GM12878 (cell line): ENCODE results near the gene UNC5CL. TPM values are rescaled to one million over a fixed set of nuclear protein-coding genes. Genes with fewer than 3 reads are reported as not detected.

Source experiments
- ATAC-seq: fragments of 200-7000 bp; cut with Tn5 transposase; 3 replicates; pipeline ENCODE4 v1.9.1; 2020; ENCODE audit warnings: mild to moderate bottlenecking, moderate library complexity
- BruUV-seq: library from RNA; stranded (reverse); fragments of 400-500 nt; replicated peaks from 2 replicates; lab custom pipeline; 2021; lab: Mats Ljungman, UMichigan
- CTCF ChIA-PET: fragments of 300-600 bp; sonication (Branson Sonifier 250); formaldehyde crosslinking; extraction: SDS; loops from one replicate; lab custom pipeline; 2021; ENCODE audit warnings: inconsistent platforms; lab: Yijun Ruan, JAX
- POLR2A ChIA-PET: fragments of 350-600 bp; formaldehyde crosslinking; extraction: SDS; loops from one replicate; lab custom pipeline; 2021; ENCODE audit warnings: inconsistent platforms; lab: Charles Lee
- RAD21 ChIA-PET: fragments of 300-600 bp; sonication (Branson Sonifier 250); formaldehyde crosslinking; loops from one replicate; lab custom pipeline; 2023; ENCODE audit warnings: antibody characterized with exemption; ENCODE audit not compliant: unreplicated experiment; lab: Charles Lee
- SMC1A ChIA-PET: fragments of 300-600 bp; sonication (Branson Sonifier 250); formaldehyde crosslinking; loops from one replicate; lab custom pipeline; 2023; ENCODE audit not compliant: unreplicated experiment, uncharacterized antibody; lab: Charles Lee
- DNase-seq: peaks from one replicate; pipeline ENCODE4 v3.0.0-alpha.2; 2011; ENCODE audit warnings: low read depth, low spot score
- FAIRE-seq: peaks from 3 replicates; lab custom pipeline; 2011; peaks lifted over from hg19 to GRCh38; lab: Jason Lieb, UNC
- H2AFZ ChIP-seq: 2 replicates; pipeline ENCODE4 v1.6.0; 2011; ENCODE audit warnings: low read depth, low read length, control low read depth; ENCODE audit not compliant: control insufficient read depth
- H3K27ac ChIP-seq: 2 replicates; pipeline ENCODE4 v1.5.1; 2011; ENCODE audit warnings: control low read depth; ENCODE audit not compliant: control insufficient read depth, insufficient read depth
- H3K27me3 ChIP-seq, 2 experiments: replicated peaks in 1 of 2; 2 replicates each; pipeline versions ENCODE4 v1.6.0 to v1.6.1; 2011; ENCODE audit warnings: low read length in 1 of 2; ENCODE audit not compliant: control insufficient read depth in 2 of 2, insufficient read depth in 2 of 2
- H3K36me3 ChIP-seq, 2 experiments: 2 replicates each; pipeline ENCODE4 v1.5.1; 2011; ENCODE audit warnings: low read length in 1 of 2; ENCODE audit not compliant: control insufficient read depth in 2 of 2, insufficient read depth in 2 of 2
- H3K4me1 ChIP-seq: 2 replicates; pipeline ENCODE4 v1.6.1; 2011; ENCODE audit warnings: mild to moderate bottlenecking, low read length, moderate library complexity, mixed read lengths; ENCODE audit not compliant: control insufficient read depth, insufficient read depth
- H3K4me2 ChIP-seq: 2 replicates; pipeline ENCODE4 v1.6.0; 2011; ENCODE audit warnings: control low read depth; ENCODE audit not compliant: control insufficient read depth, insufficient read depth
- H3K4me3 ChIP-seq: fragments of 200-600 bp; sonication (generic); 2 replicates; pipeline ENCODE4 v1.5.1; 2016
- H3K79me2 ChIP-seq: 2 replicates; pipeline ENCODE4 v1.6.0; 2011; ENCODE audit warnings: low read length; ENCODE audit not compliant: control insufficient read depth, insufficient read depth
- H3K9ac ChIP-seq: 2 replicates; pipeline ENCODE4 v1.8.0; 2011; ENCODE audit warnings: low read length, control low read depth, mixed read lengths; ENCODE audit not compliant: control insufficient read depth, insufficient read depth
- H3K9me3 ChIP-seq: replicated peaks from 3 replicates; pipeline ENCODE4 v1.5.1; 2011; ENCODE audit warnings: mild to moderate bottlenecking, low read length; ENCODE audit not compliant: control insufficient read depth, insufficient read depth
- H4K20me1 ChIP-seq: 2 replicates; pipeline ENCODE4 v1.6.0; 2011; ENCODE audit not compliant: control insufficient read depth, insufficient read depth
- CBFB ChIP-seq: IDR thresholded peaks from 2 replicates; pipeline ENCODE4 v1.6.1; 2016; ENCODE audit warnings: antibody characterized with exemption, low read depth
- CBX5 ChIP-seq: sonication (generic); IDR thresholded peaks from 2 replicates; pipeline ENCODE4 v1.6.1; 2016; ENCODE audit warnings: low read depth, moderate library complexity, mild to moderate bottlenecking, inconsistent platforms
- CEBPB ChIP-seq, 2 experiments: fragments of 150-350 bp in 1 of 2; IDR thresholded peaks; 2 replicates each; pipeline ENCODE4 v1.6.1; 2012 to 2014; ENCODE audit warnings: low read depth in 2 of 2, low read length in 2 of 2, borderline replicate concordance in 1 of 2, inconsistent platforms in 1 of 2
- CEBPZ ChIP-seq: fragments of 150-350 bp; IDR thresholded peaks from 2 replicates; pipeline ENCODE4 v1.6.1; 2016; ENCODE audit warnings: low read depth, low read length
- ELK1 ChIP-seq: IDR thresholded peaks from 2 replicates; pipeline ENCODE4 v1.6.1; 2012; ENCODE audit warnings: low read depth, low read length, improper control_type of control experiment
- ESRRA ChIP-seq: IDR thresholded peaks from 2 replicates; pipeline ENCODE4 v1.6.1; 2012; ENCODE audit warnings: mild to moderate bottlenecking, low read length, improper control_type of control experiment
- ETV6 ChIP-seq, 2 experiments: fragments of 450-650 bp in 1 of 2; IDR thresholded peaks in 1 of 2; conservative IDR thresholded peaks in 1 of 2; 2 replicates each; pipeline ENCODE4 v1.6.1; 2014; ENCODE audit warnings: antibody characterized with exemption in 1 of 2, borderline replicate concordance in 1 of 2, low read depth in 1 of 2, mild to moderate bottlenecking in 1 of 2, moderate library complexity in 1 of 2
- FOXK2 ChIP-seq: fragments of 450-650 bp; IDR thresholded peaks from 2 replicates; pipeline ENCODE4 v1.6.1; 2017; ENCODE audit warnings: mild to moderate bottlenecking, moderate library complexity
- HSF1 ChIP-seq: fragments of 150-350 bp; IDR thresholded peaks from 2 replicates; pipeline ENCODE4 v1.6.1; 2014; ENCODE audit warnings: mild to moderate bottlenecking, low read depth, low read length
- IKZF1 ChIP-seq: fragments of 450-650 bp; conservative IDR thresholded peaks from 2 replicates; pipeline ENCODE4 v1.6.1; 2017; ENCODE audit warnings: antibody characterized with exemption, mild to moderate bottlenecking
- KLF5 ChIP-seq: fragments of 450-650 bp; IDR thresholded peaks from 2 replicates; pipeline ENCODE4 v1.6.1; 2014; ENCODE audit warnings: mild to moderate bottlenecking; ENCODE audit not compliant: partially characterized antibody
- MAX ChIP-seq: IDR thresholded peaks from 2 replicates; pipeline ENCODE4 v1.6.1; 2012; ENCODE audit warnings: low read depth, low read length, improper control_type of control experiment
- NBN ChIP-seq: fragments of 450-650 bp; IDR thresholded peaks from 2 replicates; pipeline ENCODE4 v1.6.1; 2016
- RBBP5 ChIP-seq: fragments of 200-600 bp; sonication (generic); conservative IDR thresholded peaks from 2 replicates; pipeline ENCODE4 v1.6.1; 2016
- SMC3 ChIP-seq: IDR thresholded peaks from 2 replicates; pipeline ENCODE4 v1.6.1; 2011; ENCODE audit warnings: low read length, improper control_type of control experiment, borderline replicate concordance
- SP1 ChIP-seq: IDR thresholded peaks from one replicate; pipeline ENCODE4 v1.6.1; 2011; ENCODE audit warnings: low read depth, low read length
- STAT1 ChIP-seq: fragments of 450-650 bp; conservative IDR thresholded peaks from 2 replicates; pipeline ENCODE4 v1.6.1; 2014; ENCODE audit warnings: antibody characterized with exemption, mild to moderate bottlenecking
- TCF3 ChIP-seq: IDR thresholded peaks from 2 replicates; pipeline ENCODE4 v1.6.1; 2012; ENCODE audit warnings: low read depth, mild to moderate bottlenecking, low read length, borderline replicate concordance; ENCODE audit not compliant: insufficient read depth
- WRNIP1 ChIP-seq: IDR thresholded peaks from 2 replicates; pipeline ENCODE4 v1.6.1; 2011; ENCODE audit warnings: low read depth, low read length, improper control_type of control experiment, borderline replicate concordance
- YY1 ChIP-seq: IDR thresholded peaks from 2 replicates; pipeline ENCODE4 v1.6.1; 2011; ENCODE audit warnings: low read depth, mild to moderate bottlenecking, low read length
- WGBS: methylation state at CpG from one replicate; pipeline ENCODE4 v1.1.6; 2016; ENCODE audit warnings: low lambda C conversion rate; ENCODE audit not compliant: insufficient replicate concordance, insufficient coverage; ENCODE audit errors: missing lambda C conversion rate; 5-methylcytosine and 5-hydroxymethylcytosine counted together
- in situ Hi-C: fragments of 300-500 bp; cut with MboI; formaldehyde crosslinking; loops from 9 replicates; pipeline ENCODE4 v1.14.3; 2018; ENCODE audit warnings: mixed read lengths
- intact Hi-C: fragments of 100-400 bp; cut with micrococcal nuclease; formaldehyde crosslinking; loops from one replicate; pipeline ENCODE4 v1.14.2; 2022; ENCODE audit not compliant: unreplicated experiment
- polyA plus RNA-seq, 11 experiments: library from polyadenylated mRNA; depleted of rRNA in 4 of 11; unstranded in 6 of 11; stranded (reverse) in 5 of 11; fragments of >200 nt; fragmentation: Nextera tagmentation in 4 of 11; fragmentation: Illumina TruSeq in 1 of 11; extraction: Ambion mirVana in 4 of 11; extraction: Trizol in 1 of 11; gene quantifications; 1 replicate in 1 of 11; 2 replicates in 10 of 11; pipeline versions ENCODE4 v1.2.1 to v1.2.3, GENCODE V29; 2011 to 2016; ENCODE audit warnings: inconsistent platforms in 2 of 11, missing spikeins in 2 of 11, low read depth in 1 of 11
- total RNA-seq, 4 experiments: library from RNA; depleted of rRNA in 3 of 4; stranded (reverse); fragments of >200 nt in 3 of 4; fragmentation: Illumina TruSeq in 1 of 4; extraction: Trizol in 1 of 4; gene quantifications; 2 replicates each; pipeline versions ENCODE4 v1.2.1 to v1.2.3, GENCODE V29; 2013 to 2021

UNC5CL gene
- total and polyA plus RNA-seq, 10 of the 15 experiments (the other 5 are each of a cell fraction or from before 2014, with no cell fraction given), result 0.11 to 1.2 (median 0.46) TPM; not detected in 1

GRCh38 chr6:41050536-41050935, 11.5 kb upstream of the UNC5CL start:
- ATAC-seq (no peak), DNase-seq (no peak), FAIRE-seq (no peak)
- no TSS peak for BruUV-seq
- H3K79me2 ChIP-seq, result no peaks in the 10 kb centered on the region
- no peak overlapping the region for H3K9ac ChIP-seq
- no peak overlapping the region for H3K27ac ChIP-seq
- H3K4me3 ChIP-seq, result no peak overlapping the region
- CTCF ChIA-PET, result interaction anchor here (1.1 to 2.2 kb wide), 4 partner anchors 8 to 22 kb away, joined by 3 to 7 read pairs (median 3); partner anchors contain the start of gene TSPO2
- intact Hi-C loops (no loop called here), in situ Hi-C loops (no loop called here)
- H3K4me1 ChIP-seq, result no peaks in the 10 kb centered on the region
- H2AFZ ChIP-seq, result no peak overlapping the region
- SMC1A ChIA-PET, result interaction anchor here (1.1 kb wide), 1 partner anchor 10 kb away, joined by 3 read pairs; no protein-coding TSS in a partner anchor
- no peak overlapping the region for H3K4me2 ChIP-seq
- RAD21 ChIA-PET, result no interaction called here
- POLR2A ChIA-PET, result no interaction called here
- no peaks in the 10 kb centered on the region for H3K9me3 ChIP-seq
- no peaks in the 10 kb centered on the region for H3K27me3 ChIP-seq
- no peak for TF ChIP-seq HSF1
- TF ChIP-seq WRNIP1, result no peak
- TF ChIP-seq SMC3, result no peak
- TF ChIP-seq ELK1, result no peak
- TF ChIP-seq FOXK2, result no peak
- no peak for TF ChIP-seq STAT1
- no peak for TF ChIP-seq CBX5
- TF ChIP-seq MAX, result no peak
- TF ChIP-seq ETV6 (conservative IDR thresholded peaks at IDR 0.05 in 1 of 2, IDR thresholded peaks at IDR 0.05 in 1 of 2; ENCODE audit: borderline replicate concordance in 1 of 2, low read depth in 1 of 2), result no peak
- TF ChIP-seq IKZF1, result no peak
- TF ChIP-seq CEBPB (IDR thresholded peaks at IDR 0.05; ENCODE audit: borderline replicate concordance in 1 of 2, low read depth in 2 of 2, low read length in 2 of 2), result no peak
- TF ChIP-seq CBFB, result no peak
- no peak for TF ChIP-seq YY1
- TF ChIP-seq CEBPZ, result no peak
- no peak for TF ChIP-seq KLF5
- TF ChIP-seq NBN, result no peak
- no peak for TF ChIP-seq SP1
- no peak for TF ChIP-seq RBBP5
- TF ChIP-seq ESRRA, result no peak
- TF ChIP-seq TCF3, result no peak
- H3K36me3 ChIP-seq, result no peaks in the 10 kb centered on the region; a peak in 1 of 4 replicates
- WGBS, result 91% methylated on average over 3 of the region's 3 CpGs
- H4K20me1 ChIP-seq, result no peaks in the 10 kb centered on the region
